ENCODE results near the gene ERCC8. TPM values are rescaled to one million over a fixed set of nuclear protein-coding genes. Genes with fewer than 3 reads are reported as not detected.
A peak's percentile ranks its signal among the peaks of the same experiment; 100 is the strongest.

ERCC8 gene
- total and polyA plus RNA-seq, 9 of the 15 experiments (the other 6 are each of a cell fraction or from before 2014, with no cell fraction given), result 10.1 to 41.8 (median 24.4) TPM

GRCh38 chr5:60835554-60835953 lies 109.3 kb downstream of the ERCC8 start:
- no peaks in the 10 kb centered on the region for H3K27me3 ChIP-seq (ENCODE audit: control insufficient read depth in 2 of 2, insufficient read depth in 2 of 2, low read length in 2 of 2)
- POLR2A ChIA-PET, result interaction anchor here (1.0 kb wide), 1 partner anchor 15 kb away, joined by 4 read pairs; no protein-coding TSS in a partner anchor

DNA sequence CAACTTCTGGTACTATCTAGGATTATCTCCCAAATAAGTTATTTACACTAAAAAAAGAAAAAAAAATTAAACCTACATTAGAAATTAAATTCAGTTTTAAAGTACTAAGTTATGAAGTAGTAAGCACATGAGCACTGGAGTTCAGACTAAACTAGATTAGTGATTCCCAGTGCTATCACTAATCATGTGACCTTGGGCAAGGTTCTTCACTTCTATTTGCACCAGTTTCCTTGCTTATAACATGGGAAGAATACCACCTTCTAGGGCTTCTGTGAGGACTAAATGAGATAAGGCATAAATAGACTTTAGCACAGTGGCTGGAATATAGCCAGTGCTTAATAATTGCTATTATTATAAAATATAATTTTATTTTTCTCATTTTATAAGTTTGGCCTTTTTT lies 111.3 kb downstream of the ERCC8 start:
- intact Hi-C loops (cut with micrococcal nuclease), result no loop called here

More at GRCh38 chr5:60835554-60835953, 109.3 kb downstream of the ERCC8 start:
- Histone ChIP-seq H3K27ac (ENCODE audit: extremely low read depth, low read depth, low read length) (no peak overlapping the region), H3K9ac (ENCODE audit: insufficient read depth in 1 of 2, low read depth in 2 of 2, low read length in 2 of 2) (no peak overlapping the region), H3K4me2 (ENCODE audit: insufficient read depth, low read length) (no peak overlapping the region), H3K79me2 (ENCODE audit: control insufficient read depth, insufficient read depth, low read length) (no peaks in the 10 kb centered on the region; the same call in 2 of the 3 replicates), H3K36me3 (ENCODE audit: control insufficient read depth, insufficient read depth, low read length) (no peaks in the 10 kb centered on the region), H3K9me1 (ENCODE audit: control insufficient read depth, insufficient read depth, low read length) (no peaks in the 10 kb centered on the region), H4K20me1 (replicated peaks; ENCODE audit: control insufficient read depth, insufficient read depth, low read length) (no peaks in the 10 kb centered on the region), H3K4me3 (no peak overlapping the region), H3K9me3 (replicated peaks; ENCODE audit: control insufficient read depth, insufficient read depth, low read depth, low read length) (no peaks in the 10 kb centered on the region), H2AFZ (ENCODE audit: low read depth, low read length) (no peak overlapping the region), H3K4me1 (replicated peaks in 1 of 2; ENCODE audit: control insufficient read depth in 2 of 2, insufficient read depth in 2 of 2, low read length in 2 of 2) (peaks cover 0 to 6% of the 10 kb centered on the region in 2 experiments; a peak in 1 of 5 replicates)
- BruUV-seq (replicated peaks), result no TSS peak
- WGBS (ENCODE audit: insufficient coverage, low coverage, missing lambda C conversion rate), result 50% methylated on average over 5 of the region's 5 CpGs
- no peak for TF ChIP-seq NEUROD1 (IDR thresholded peaks at IDR 0.05; ENCODE audit: borderline replicate concordance, low read depth, low read length, partially characterized antibody)
- intact Hi-C loops (cut with micrococcal nuclease), result no loop called here
- no peak for DNase-seq (ENCODE audit: extremely low read depth in 1 of 4, low spot score in 3 of 4)
- in situ Hi-C loops (cut with MboI), result no loop called here
- no peak for ATAC-seq
- no peak for FAIRE-seq
- CTCF ChIA-PET (ENCODE audit: low intra/inter-chr PET ratio), result no interaction called here

More for the DNA sequence above, 111.3 kb downstream of the ERCC8 start:
- Histone ChIP-seq H3K4me2 (ENCODE audit: insufficient read depth, low read length) (no peak overlapping the region), H3K27ac (ENCODE audit: extremely low read depth, low read depth, low read length) (no peak overlapping the region), H4K20me1 (replicated peaks; ENCODE audit: control insufficient read depth, insufficient read depth, low read length) (no peaks in the 10 kb centered on the region), H3K9me3 (replicated peaks; ENCODE audit: control insufficient read depth, insufficient read depth, low read depth, low read length) (no peaks in the 10 kb centered on the region), H2AFZ (ENCODE audit: low read depth, low read length) (no peak overlapping the region), H3K36me3 (ENCODE audit: control insufficient read depth, insufficient read depth, low read length) (no peaks in the 10 kb centered on the region), H3K79me2 (ENCODE audit: control insufficient read depth, insufficient read depth, low read length) (no peaks in the 10 kb centered on the region), H3K9ac (ENCODE audit: insufficient read depth in 1 of 2, low read depth in 2 of 2, low read length in 2 of 2) (no peak overlapping the region), H3K4me3 (no peak overlapping the region), H3K27me3 (ENCODE audit: control insufficient read depth in 2 of 2, insufficient read depth in 2 of 2, low read length in 2 of 2) (no peaks in the 10 kb centered on the region), H3K4me1 (replicated peaks in 1 of 2; ENCODE audit: control insufficient read depth in 2 of 2, insufficient read depth in 2 of 2, low read length in 2 of 2) (peaks cover 0 to 6% of the 10 kb centered on the region in 2 experiments; a peak in 1 of 5 replicates), H3K9me1 (ENCODE audit: control insufficient read depth, insufficient read depth, low read length) (no peaks in the 10 kb centered on the region)
- in situ Hi-C loops (cut with MboI), result no loop called here
- ChIA-PET POLR2A (no interaction called here), CTCF (ENCODE audit: low intra/inter-chr PET ratio) (no interaction called here)
- no peak for FAIRE-seq
- TF ChIP-seq, protein P1, sequence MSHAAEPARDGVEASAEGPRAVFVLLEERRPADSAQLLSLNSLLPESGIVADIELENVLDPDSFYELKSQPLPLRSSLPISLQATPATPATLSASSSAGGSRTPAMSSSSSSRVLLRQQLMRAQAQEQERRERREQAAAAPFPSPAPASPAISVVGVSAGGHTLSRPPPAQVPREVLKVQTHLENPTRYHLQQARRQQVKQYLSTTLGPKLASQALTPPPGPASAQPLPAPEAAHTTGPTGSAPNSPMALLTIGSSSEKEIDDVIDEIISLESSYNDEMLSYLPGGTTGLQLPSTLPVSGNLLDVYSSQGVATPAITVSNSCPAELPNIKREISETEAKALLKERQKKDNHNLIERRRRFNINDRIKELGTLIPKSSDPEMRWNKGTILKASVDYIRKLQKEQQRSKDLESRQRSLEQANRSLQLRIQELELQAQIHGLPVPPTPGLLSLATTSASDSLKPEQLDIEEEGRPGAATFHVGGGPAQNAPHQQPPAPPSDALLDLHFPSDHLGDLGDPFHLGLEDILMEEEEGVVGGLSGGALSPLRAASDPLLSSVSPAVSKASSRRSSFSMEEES (CRISPR knock-in tag; IDR thresholded peaks at IDR 0.05), result peak; percentile 64
- no peak for TF ChIP-seq EP400 (IDR thresholded peaks at IDR 0.05)
- no peak for TF ChIP-seq STAT5B (CRISPR knock-in tag; IDR thresholded peaks at IDR 0.05)
- TF ChIP-seq, protein P2, sequence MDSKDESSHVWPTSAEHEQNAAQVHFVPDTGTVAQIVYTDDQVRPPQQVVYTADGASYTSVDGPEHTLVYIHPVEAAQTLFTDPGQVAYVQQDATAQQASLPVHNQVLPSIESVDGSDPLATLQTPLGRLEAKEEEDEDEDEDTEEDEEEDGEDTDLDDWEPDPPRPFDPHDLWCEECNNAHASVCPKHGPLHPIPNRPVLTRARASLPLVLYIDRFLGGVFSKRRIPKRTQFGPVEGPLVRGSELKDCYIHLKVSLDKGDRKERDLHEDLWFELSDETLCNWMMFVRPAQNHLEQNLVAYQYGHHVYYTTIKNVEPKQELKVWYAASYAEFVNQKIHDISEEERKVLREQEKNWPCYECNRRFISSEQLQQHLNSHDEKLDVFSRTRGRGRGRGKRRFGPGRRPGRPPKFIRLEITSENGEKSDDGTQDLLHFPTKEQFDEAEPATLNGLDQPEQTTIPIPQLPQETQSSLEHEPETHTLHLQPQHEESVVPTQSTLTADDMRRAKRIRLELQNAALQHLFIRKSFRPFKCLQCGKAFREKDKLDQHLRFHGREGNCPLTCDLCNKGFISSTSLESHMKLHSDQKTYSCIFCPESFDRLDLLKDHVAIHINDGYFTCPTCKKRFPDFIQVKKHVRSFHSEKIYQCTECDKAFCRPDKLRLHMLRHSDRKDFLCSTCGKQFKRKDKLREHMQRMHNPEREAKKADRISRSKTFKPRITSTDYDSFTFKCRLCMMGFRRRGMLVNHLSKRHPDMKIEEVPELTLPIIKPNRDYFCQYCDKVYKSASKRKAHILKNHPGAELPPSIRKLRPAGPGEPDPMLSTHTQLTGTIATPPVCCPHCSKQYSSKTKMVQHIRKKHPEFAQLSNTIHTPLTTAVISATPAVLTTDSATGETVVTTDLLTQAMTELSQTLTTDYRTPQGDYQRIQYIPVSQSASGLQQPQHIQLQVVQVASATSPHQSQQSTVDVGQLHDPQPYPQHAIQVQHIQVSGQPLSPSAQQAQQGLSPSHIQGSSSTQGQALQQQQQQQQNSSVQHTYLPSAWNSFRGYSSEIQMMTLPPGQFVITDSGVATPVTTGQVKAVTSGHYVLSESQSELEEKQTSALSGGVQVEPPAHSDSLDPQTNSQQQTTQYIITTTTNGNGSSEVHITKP (IDR thresholded peaks at IDR 0.05; ENCODE audit: partially characterized antibody), result no peak
- TF ChIP-seq ZNF57 (CRISPR knock-in tag; IDR thresholded peaks at IDR 0.05), result no peak
- no peak for TF ChIP-seq MCM5 (IDR thresholded peaks at IDR 0.05; ENCODE audit: low read depth)
- ATAC-seq, result no peak
- BruUV-seq (replicated peaks), result no TSS peak
- no peak for DNase-seq (ENCODE audit: extremely low read depth in 1 of 4, low spot score in 3 of 4)

Measured in K562 (cell line).